D721Med (cell line): Measurements from ENCODE around the gene OTOR.
A peak's percentile ranks its signal among the peaks of the same experiment; 100 is the strongest.

ENCODE experiments used
- DNase-seq: peaks from one replicate; pipeline ENCODE4 v3.0.0; 2011; ENCODE audit warnings: low spot score; ENCODE audit not compliant: insufficient read length
- FAIRE-seq: peaks from 2 replicates; lab custom pipeline; 2011; peaks lifted over from hg19 to GRCh38; lab: Jason Lieb, UNC
- CTCF ChIP-seq: IDR thresholded peaks from 2 replicates; pipeline ENCODE4 v1.5.1; 2012; ENCODE audit warnings: mild to moderate bottlenecking, control low read depth; ENCODE audit not compliant: insufficient read depth; ENCODE audit errors: missing control alignments

OTOR gene

GRCh38 chr20:16748308-16748900, at the start of gene OTOR:
Gene OTOR (plus strand): TSS chr20:16748358. CDS start chr20:16748402, 44 bp downstream.
- TF ChIP-seq CTCF, result no peak
- FAIRE-seq (no peak), DNase-seq (no peak)

- DNase-seq (no peak), FAIRE-seq (no peak)
- peak; percentile 47 for TF ChIP-seq CTCF
Observed at GRCh38 chr20:16699293-16699692, 48.9 kb upstream of the OTOR start.

- no peak for DNase-seq
- no peak for FAIRE-seq
- peak; percentile 27 for TF ChIP-seq CTCF
Observed at GRCh38 chr20:16701296-16701695, 46.9 kb upstream of the OTOR start.

GRCh38 chr20:16703570-16703969, 44.6 kb upstream of the OTOR start:
- FAIRE-seq, result no peak
- DNase-seq, result no peak

GRCh38 chr20:16707674-16708073, 40.5 kb upstream of the OTOR start:
- TF ChIP-seq CTCF, result no peak
- FAIRE-seq (no peak), DNase-seq (no peak)

More at GRCh38 chr20:16703570-16703969, 44.6 kb upstream of the OTOR start:
- no peak for TF ChIP-seq CTCF

- no peak for TF ChIP-seq CTCF
- no peak for FAIRE-seq
- no peak for DNase-seq
Observed at GRCh38 chr20:16708602-16709001, 39.6 kb upstream of the OTOR start.

- FAIRE-seq, result no peak
- TF ChIP-seq CTCF, result no peak
- no peak for DNase-seq
Observed at GRCh38 chr20:16709017-16709416, 39.1 kb upstream of the OTOR start.
